Skin epidermis (tissue), 12 donors: ENCODE measurements around the gene GJC2.
"Not testable (repeated sequence)": the region's sequence is repeated elsewhere in the genome, so short reads cannot be mapped to it uniquely, and the experiment has no call there.

Experiments used
- H3K27ac ChIP-seq, 21 experiments: fragments of 200-600 bp; sonication (generic) in 11 of 21; one replicate each; pipeline ENCODE4 v1.5.0; 2020; ENCODE audit warnings: mild to moderate bottlenecking in 3 of 21, inconsistent platforms in 2 of 21, moderate library complexity in 2 of 21
- H3K4me3 ChIP-seq, 7 experiments: fragments of 200-600 bp; sonication (generic) in 2 of 7; one replicate each; pipeline ENCODE4 v1.5.0; 2020; ENCODE audit warnings: inconsistent platforms in 2 of 7, mild to moderate bottlenecking in 2 of 7, moderate library complexity in 1 of 7

The GJC2 gene

GRCh38 chr1:228164561-228165371 is 15.0 kb downstream of the GJC2 start:
- Histone ChIP-seq H3K4me3 (peak overlapping the region; percentile 20 to 81 (median 52)), H3K27ac (peak overlapping the region in 20 of 21 experiments; percentile 50 to 100 (median 100))

- H3K27ac ChIP-seq, result peak within 1 kb of the TSS; percentile 98 to 100 (median 100)
- peak within 1 kb of the TSS; percentile 47 to 85 (median 60) for H3K4me3 ChIP-seq
Observed at GRCh38 chr1:228165372-228166169, 15.8 kb downstream of the GJC2 start, which contains the start of gene IBA57. TSS of gene IBA57 (plus strand) at chr1:228165804. CDS start at chr1:228165817, 13 bp downstream.

GRCh38 chr1:228166170-228166936 is 16.6 kb downstream of the GJC2 start:
- peak overlapping the region; percentile 47 to 85 (median 60) for H3K4me3 ChIP-seq

GRCh38 chr1:228168563-228169270 is 19.0 kb downstream of the GJC2 start:
- Histone ChIP-seq H3K4me3 (no peak overlapping the region), H3K27ac (no peak overlapping the region)

More at GRCh38 chr1:228166170-228166936, 16.6 kb downstream of the GJC2 start:
- H3K27ac ChIP-seq, result peak overlapping the region; percentile 66 to 100 (median 100)

- no peak overlapping the region for H3K4me3 ChIP-seq
- H3K27ac ChIP-seq, result no peak overlapping the region
Observed at GRCh38 chr1:228169345-228169744, 19.6 kb downstream of the GJC2 start.

- H3K27ac ChIP-seq, result no peak overlapping the region
- no peak overlapping the region for H3K4me3 ChIP-seq
Observed at GRCh38 chr1:228170666-228171065, 20.9 kb downstream of the GJC2 start.

- H3K27ac ChIP-seq, result no peak overlapping the region
- H3K4me3 ChIP-seq, result no peak overlapping the region
Observed at GRCh38 chr1:228171221-228171891, 21.6 kb downstream of the GJC2 start.

- Histone ChIP-seq H3K27ac (no peak overlapping the region), H3K4me3 (no peak overlapping the region)
Observed at GRCh38 chr1:228172591-228173527, 23.1 kb downstream of the GJC2 start.

- H3K27ac ChIP-seq, H3K4me3 ChIP-seq: not testable (repeated sequence)
Observed at GRCh38 chr1:228173528-228174481, 24.1 kb downstream of the GJC2 start.

GRCh38 chr1:228174482-228175315 is 25.0 kb downstream of the GJC2 start:
- peak overlapping the region in 5 of 7 experiments; percentile 2 to 28 (median 26) for H3K4me3 ChIP-seq
- peak overlapping the region in 1 of 21 experiments; percentile 9 for H3K27ac ChIP-seq

GRCh38 chr1:228175316-228176023 is 25.7 kb downstream of the GJC2 start:
- Histone ChIP-seq H3K4me3 (peak overlapping the region in 2 of 7 experiments; percentile 26), H3K27ac (peak overlapping the region in 1 of 21 experiments; percentile 9)

GRCh38 chr1:228176024-228176395 is 26.3 kb downstream of the GJC2 start:
- no peak overlapping the region for H3K4me3 ChIP-seq
- no peak overlapping the region for H3K27ac ChIP-seq

- no peak overlapping the region for H3K27ac ChIP-seq
Observed at GRCh38 chr1:228176461-228177182, 26.9 kb downstream of the GJC2 start.

GRCh38 chr1:228177183-228177475 is 27.4 kb downstream of the GJC2 start:
- no peak overlapping the region for H3K27ac ChIP-seq
- no peak overlapping the region for H3K4me3 ChIP-seq

More at GRCh38 chr1:228176461-228177182, 26.9 kb downstream of the GJC2 start:
- no peak overlapping the region for H3K4me3 ChIP-seq
